ENCODE data around the gene HCFC2. TPM values are rescaled to one million over a fixed set of nuclear protein-coding genes. Genes with fewer than 3 reads are reported as not detected.

HCFC2 gene
- total RNA-seq, 1 donor from 2014 or later: 12.6 TPM

Other genes starting within 250 kb of the HCFC2 start
- 4.8 TPM for gene NT5DC3, start 223.3 kb upstream of the HCFC2 start, total RNA-seq
- 219 TPM for gene HSP90B1, start 134.1 kb upstream of the HCFC2 start, total RNA-seq
- 20.4 TPM for gene TDG, start 98.7 kb upstream of the HCFC2 start, total RNA-seq
- 0.88 TPM for gene GLT8D2, start 14.3 kb upstream of the HCFC2 start, total RNA-seq
- gene NFYB, start 73.7 kb downstream of the HCFC2 start, total RNA-seq: 9.3 TPM
- 8.7 TPM for gene TXNRD1, start 151.2 kb downstream of the HCFC2 start, total RNA-seq
- gene EID3, start 239.2 kb downstream of the HCFC2 start, total RNA-seq: 0.76 TPM